ENCODE data around the gene RIF1. TPM values are rescaled to one million over a fixed set of nuclear protein-coding genes. Genes with fewer than 3 reads are reported as not detected.

The RIF1 gene
- total RNA-seq, 2 donors from 2014 or later = 27.8 to 34.2 TPM

DNA sequence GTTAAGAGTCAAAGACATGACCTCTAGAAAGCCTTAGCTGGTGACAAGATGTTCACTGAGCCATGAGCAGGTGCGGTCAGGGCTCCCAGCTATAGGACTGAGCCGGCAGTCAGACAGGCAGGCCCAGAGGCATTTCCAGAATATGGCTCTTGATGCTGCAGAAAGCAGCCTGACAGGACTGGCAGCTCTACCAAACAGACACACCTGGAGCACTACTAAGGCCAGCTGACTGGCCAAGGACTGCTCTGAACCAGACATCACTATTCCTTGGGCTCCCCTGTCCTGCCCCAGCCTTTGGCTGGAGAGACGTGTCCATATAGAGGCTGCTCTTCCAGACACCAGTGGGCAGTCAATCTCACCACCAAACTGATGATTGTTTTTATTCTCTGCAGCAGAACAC lies 98.8 kb downstream of the RIF1 start:
- DNase-seq = no peak
- Histone ChIP-seq H3K4me1 (no peaks in the 10 kb centered on the region), H3K9ac (ENCODE audit: low read depth in 2 of 2, low read length in 2 of 2) (no peak overlapping the region), H3K36me3 (no peaks in the 10 kb centered on the region), H3K27me3 (no peaks in the 10 kb centered on the region), H3K9me3 (no peaks in the 10 kb centered on the region), H3K4me3 (no peak overlapping the region), H3K27ac (no peak overlapping the region)
- no peak for TF ChIP-seq CTCF (IDR thresholded peaks at IDR 0.05)
- intact Hi-C loops (cut with DNase I) = no loop called here

DNA sequence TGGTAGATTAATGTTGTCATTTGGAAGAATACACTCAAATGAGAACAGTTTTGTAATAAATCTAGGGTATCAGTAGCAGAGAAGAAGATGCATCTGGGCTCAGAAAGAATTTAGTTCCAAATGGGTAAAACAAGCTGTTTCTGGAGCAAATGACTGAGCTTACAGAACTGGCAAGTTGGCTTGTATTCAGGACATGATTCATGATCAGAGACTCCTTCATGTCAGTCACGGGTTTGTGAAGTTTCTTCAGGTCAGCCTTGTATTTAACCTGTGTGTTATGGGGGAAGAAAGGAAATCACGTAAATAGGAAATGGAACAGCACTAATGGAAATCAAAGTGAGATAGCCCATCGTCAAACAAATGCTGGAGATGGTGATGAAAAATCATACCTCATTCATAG lies 109.1 kb downstream of the RIF1 start:
- Histone ChIP-seq H3K36me3 (no peaks in the 10 kb centered on the region), H3K9me3 (no peaks in the 10 kb centered on the region), H3K4me1 (no peaks in the 10 kb centered on the region), H3K27ac (no peak overlapping the region), H3K27me3 (no peaks in the 10 kb centered on the region), H3K4me3 (no peak overlapping the region), H3K9ac (ENCODE audit: low read depth in 2 of 2, low read length in 2 of 2) (no peak overlapping the region)
- TF ChIP-seq CTCF (IDR thresholded peaks at IDR 0.05) = no peak
- no peak for DNase-seq
- intact Hi-C loops (cut with DNase I) = no loop called here

DNA sequence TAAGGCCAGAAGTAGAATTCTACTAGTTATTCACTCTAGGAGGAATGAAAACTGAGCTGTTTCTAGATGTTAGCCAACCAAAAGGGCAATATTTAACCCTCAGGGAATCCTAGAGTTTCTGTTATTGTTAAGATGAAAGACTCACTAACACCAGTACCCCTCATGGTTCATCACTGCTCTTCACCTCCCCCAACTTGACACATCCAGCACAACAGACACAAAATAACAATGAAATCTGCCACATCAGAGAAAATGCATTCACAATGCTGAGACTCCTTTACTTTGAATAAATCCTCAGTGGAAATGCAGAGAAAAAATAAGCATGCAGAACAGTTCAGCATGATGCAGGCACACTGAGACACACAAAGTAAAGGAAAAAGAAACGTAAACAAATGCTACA lies 111.3 kb downstream of the RIF1 start:
- no peak overlapping the region for H3K4me3 ChIP-seq
- H3K36me3 ChIP-seq = no peaks in the 10 kb centered on the region
- no peak overlapping the region for H3K27ac ChIP-seq
- H3K9ac ChIP-seq (ENCODE audit: low read depth in 2 of 2, low read length in 2 of 2) = no peak overlapping the region
- intact Hi-C loops (cut with DNase I) = no loop called here
- DNase-seq = no peak
- no peaks in the 10 kb centered on the region for H3K27me3 ChIP-seq
- TF ChIP-seq CTCF (IDR thresholded peaks at IDR 0.05) = no peak
- H3K4me1 ChIP-seq = no peaks in the 10 kb centered on the region
- no peaks in the 10 kb centered on the region for H3K9me3 ChIP-seq

DNA sequence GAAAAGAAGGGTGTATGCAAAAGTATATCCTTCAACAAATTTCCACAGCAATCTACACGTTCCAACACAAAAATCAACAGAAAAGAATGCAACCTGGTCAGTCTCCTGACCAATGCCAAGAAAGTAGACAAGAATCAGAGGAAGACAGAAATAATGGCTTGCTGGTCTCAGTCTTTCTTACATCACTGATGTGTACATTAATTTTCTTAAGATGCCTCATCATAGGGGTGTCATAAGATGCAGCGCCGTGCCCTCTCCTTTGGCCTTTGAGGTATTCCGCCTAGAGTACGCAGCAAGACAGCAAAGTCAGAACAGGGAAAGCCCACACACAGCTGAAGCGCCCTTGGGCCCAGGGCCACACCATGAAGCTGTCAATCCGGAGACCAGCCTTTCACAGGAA lies 112.9 kb downstream of the RIF1 start:
- intact Hi-C loops (cut with DNase I) = no loop called here
- H3K4me3 ChIP-seq = no peak overlapping the region
- no peaks in the 10 kb centered on the region for H3K9me3 ChIP-seq
- H3K9ac ChIP-seq (ENCODE audit: low read depth in 2 of 2, low read length in 2 of 2) = no peak overlapping the region
- no peaks in the 10 kb centered on the region for H3K36me3 ChIP-seq
- no peak for DNase-seq
- TF ChIP-seq CTCF (IDR thresholded peaks at IDR 0.05) = no peak
- no peaks in the 10 kb centered on the region for H3K4me1 ChIP-seq
- H3K27ac ChIP-seq = no peak overlapping the region
- no peaks in the 10 kb centered on the region for H3K27me3 ChIP-seq

DNA sequence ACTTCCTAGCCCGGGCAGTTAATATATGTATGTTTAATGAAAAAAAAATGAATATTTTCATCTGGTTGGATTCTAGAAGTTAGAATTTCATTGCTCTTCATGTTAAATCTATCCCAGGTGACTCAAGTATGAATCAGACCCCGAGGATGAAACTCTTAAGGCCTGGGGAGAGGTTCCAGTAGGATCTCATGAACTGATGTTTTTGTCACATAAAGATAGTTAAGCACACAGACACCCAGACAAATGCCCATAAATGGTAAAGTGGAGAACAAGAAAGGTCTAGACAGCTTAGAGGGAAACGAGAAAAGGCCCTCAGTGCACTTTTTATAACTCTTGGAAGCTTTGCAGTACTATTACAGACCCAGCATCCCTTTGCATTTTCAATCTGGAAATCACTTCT lies 114.1 kb downstream of the RIF1 start:
- H3K36me3 ChIP-seq = no peaks in the 10 kb centered on the region
- H3K27ac ChIP-seq = no peak overlapping the region
- H3K27me3 ChIP-seq = no peaks in the 10 kb centered on the region
- TF ChIP-seq CTCF (IDR thresholded peaks at IDR 0.05) = no peak
- no peaks in the 10 kb centered on the region for H3K9me3 ChIP-seq
- no peak overlapping the region for H3K9ac ChIP-seq (ENCODE audit: low read depth in 2 of 2, low read length in 2 of 2)
- DNase-seq = no peak
- H3K4me3 ChIP-seq = no peak overlapping the region
- H3K4me1 ChIP-seq = no peaks in the 10 kb centered on the region
- intact Hi-C loops (cut with DNase I) = no loop called here

All from colonic mucosa (tissue), 4 donors.